ENCODE data around the gene LSR. TPM values are rescaled to one million over a fixed set of nuclear protein-coding genes. Genes with fewer than 3 reads are reported as not detected.

Gene LSR
- total and polyA plus RNA-seq, 2 of the 4 experiments (the other 2 are of a cell fraction), result 0.18 to 0.44 TPM

DNA sequence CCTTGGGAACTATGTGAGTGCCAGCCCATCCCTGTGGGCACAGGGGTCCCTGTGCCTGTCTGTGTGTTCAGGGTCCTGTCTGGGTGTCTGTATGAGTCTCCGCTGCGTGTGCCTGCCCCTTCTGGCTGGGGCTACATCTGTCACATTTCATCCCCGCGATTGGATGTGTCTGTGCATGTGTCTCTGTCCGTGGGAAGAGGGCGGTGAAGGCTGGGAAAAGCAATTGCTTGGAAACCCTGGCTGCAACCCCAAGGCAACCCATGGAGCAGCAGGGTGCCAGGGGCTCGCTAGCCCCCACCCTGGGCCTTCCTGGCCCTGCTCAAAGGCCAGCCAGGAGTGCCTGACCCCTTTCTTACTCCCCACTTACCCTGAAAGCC lies 44.5 kb downstream of the LSR start:
- Histone ChIP-seq H3K4me2 (ENCODE audit: low read depth, low read length) (no peak overlapping the region), H4K91ac (ENCODE audit: insufficient read depth, low read depth, low read length) (no peak overlapping the region), H3K9ac (ENCODE audit: low read depth, low read length) (no peak overlapping the region), H2AFZ (replicated peaks; ENCODE audit: low read length, poor library complexity) (no peak overlapping the region), H4K20me1 (ENCODE audit: insufficient read depth, low read length) (no peaks in the 10 kb centered on the region), H4K8ac (ENCODE audit: low read depth in 2 of 2, low read length in 2 of 2) (no peak overlapping the region), H3K9me1 (ENCODE audit: insufficient read depth, low read length) (peaks cover 11% of the 10 kb centered on the region), H2BK5ac (ENCODE audit: low read depth, low read length, poor library complexity, severe bottlenecking) (no peak overlapping the region), H2AK5ac (ENCODE audit: low read depth, low read length) (no peak overlapping the region), H3K9me3 (ENCODE audit: control insufficient read depth, insufficient read depth, low read length) (no peaks in the 10 kb centered on the region), H2AK9ac (replicated peaks; ENCODE audit: low read depth, low read length, poor library complexity) (no peak overlapping the region), H2BK15ac (ENCODE audit: low read depth, low read length) (no peak overlapping the region), H3K4me1 (ENCODE audit: control insufficient read depth, insufficient read depth, low read length) (no peaks in the 10 kb centered on the region), H4K5ac (ENCODE audit: low read depth, low read length) (no peak overlapping the region), H3K56ac (ENCODE audit: extremely low read depth, insufficient read depth, low read length) (no peak overlapping the region), H2BK20ac (ENCODE audit: low read depth, low read length) (no peak overlapping the region), H3K36me3 (ENCODE audit: control insufficient read depth, insufficient read depth, low read length) (no peaks in the 10 kb centered on the region), H3K14ac (replicated peaks; ENCODE audit: low read depth, low read length) (no peak overlapping the region), H2BK120ac (ENCODE audit: low read depth, low read length) (no peak overlapping the region), H3K4ac (ENCODE audit: low read depth, low read length) (no peak overlapping the region), H3K27me3 (ENCODE audit: control insufficient read depth, insufficient read depth, low read length) (peaks cover 22% of the 10 kb centered on the region), H3K23ac (ENCODE audit: low read depth, low read length) (no peak overlapping the region), H3K18ac (ENCODE audit: low read depth, low read length) (no peak overlapping the region), H3K4me3 (ENCODE audit: insufficient read depth, low read depth, low read length) (no peak overlapping the region), H3K27ac (ENCODE audit: insufficient read depth, low read length) (no peak overlapping the region), H3K79me1 (ENCODE audit: low read depth in 1 of 2, low read length in 2 of 2) (no peaks in the 10 kb centered on the region)
- in situ Hi-C loops (cut with MboI; ENCODE audit: low sequenced_read_pairs), result no loop called here
- TF ChIP-seq MAFK (IDR thresholded peaks at IDR 0.05; ENCODE audit: low read depth, low read length), result no peak
- no peak for TF ChIP-seq RCOR1 (IDR thresholded peaks at IDR 0.05; ENCODE audit: insufficient replicate concordance, low read length)
- no peak for TF ChIP-seq NFE2L2 (IDR thresholded peaks at IDR 0.05; ENCODE audit: low read depth, low read length)
- TF ChIP-seq FOS (IDR thresholded peaks at IDR 0.05; ENCODE audit: low read depth, low read length), result no peak
- no peak for TF ChIP-seq CEBPB (IDR thresholded peaks at IDR 0.05; ENCODE audit: low read depth, low read length)
- TF ChIP-seq, protein P1, sequence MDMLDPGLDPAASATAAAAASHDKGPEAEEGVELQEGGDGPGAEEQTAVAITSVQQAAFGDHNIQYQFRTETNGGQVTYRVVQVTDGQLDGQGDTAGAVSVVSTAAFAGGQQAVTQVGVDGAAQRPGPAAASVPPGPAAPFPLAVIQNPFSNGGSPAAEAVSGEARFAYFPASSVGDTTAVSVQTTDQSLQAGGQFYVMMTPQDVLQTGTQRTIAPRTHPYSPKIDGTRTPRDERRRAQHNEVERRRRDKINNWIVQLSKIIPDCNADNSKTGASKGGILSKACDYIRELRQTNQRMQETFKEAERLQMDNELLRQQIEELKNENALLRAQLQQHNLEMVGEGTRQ (IDR thresholded peaks at IDR 0.05; ENCODE audit: low read depth, low read length), result no peak
- TF ChIP-seq POLR2A (IDR thresholded peaks at IDR 0.05; ENCODE audit: low read depth, low read length), result no peak
- no peak for TF ChIP-seq ELK1 (IDR thresholded peaks at IDR 0.05; ENCODE audit: borderline replicate concordance, low read depth, low read length)
- TF ChIP-seq MXI1 (IDR thresholded peaks at IDR 0.05; ENCODE audit: borderline replicate concordance, low read depth, low read length), result no peak
- TF ChIP-seq RFX5 (IDR thresholded peaks at IDR 0.05; ENCODE audit: low read depth, low read length), result no peak
- TF ChIP-seq CHD1 (IDR thresholded peaks at IDR 0.05; ENCODE audit: low read depth, low read length), result no peak
- no peak for TF ChIP-seq MAZ (IDR thresholded peaks at IDR 0.05; ENCODE audit: borderline replicate concordance, low read depth, low read length)
- TF ChIP-seq RAD21 (IDR thresholded peaks at IDR 0.05; ENCODE audit: low read length), result no peak
- no peak for TF ChIP-seq BHLHE40 (IDR thresholded peaks at IDR 0.05; ENCODE audit: low read depth, low read length)
- TF ChIP-seq, protein P2, sequence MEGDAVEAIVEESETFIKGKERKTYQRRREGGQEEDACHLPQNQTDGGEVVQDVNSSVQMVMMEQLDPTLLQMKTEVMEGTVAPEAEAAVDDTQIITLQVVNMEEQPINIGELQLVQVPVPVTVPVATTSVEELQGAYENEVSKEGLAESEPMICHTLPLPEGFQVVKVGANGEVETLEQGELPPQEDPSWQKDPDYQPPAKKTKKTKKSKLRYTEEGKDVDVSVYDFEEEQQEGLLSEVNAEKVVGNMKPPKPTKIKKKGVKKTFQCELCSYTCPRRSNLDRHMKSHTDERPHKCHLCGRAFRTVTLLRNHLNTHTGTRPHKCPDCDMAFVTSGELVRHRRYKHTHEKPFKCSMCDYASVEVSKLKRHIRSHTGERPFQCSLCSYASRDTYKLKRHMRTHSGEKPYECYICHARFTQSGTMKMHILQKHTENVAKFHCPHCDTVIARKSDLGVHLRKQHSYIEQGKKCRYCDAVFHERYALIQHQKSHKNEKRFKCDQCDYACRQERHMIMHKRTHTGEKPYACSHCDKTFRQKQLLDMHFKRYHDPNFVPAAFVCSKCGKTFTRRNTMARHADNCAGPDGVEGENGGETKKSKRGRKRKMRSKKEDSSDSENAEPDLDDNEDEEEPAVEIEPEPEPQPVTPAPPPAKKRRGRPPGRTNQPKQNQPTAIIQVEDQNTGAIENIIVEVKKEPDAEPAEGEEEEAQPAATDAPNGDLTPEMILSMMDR (conservative IDR thresholded peaks at IDR 0.05; ENCODE audit: low read depth, low read length), result no peak
- TF ChIP-seq SMC3 (IDR thresholded peaks at IDR 0.05; ENCODE audit: low read depth, low read length), result no peak
- DNase-seq, result no peak
- ChIA-PET POLR2A (ENCODE audit: unreplicated experiment) (no interaction called here), CTCF (no interaction called here)
- intact Hi-C loops (cut with micrococcal nuclease), result no loop called here
- dilution Hi-C loops (cut with HindIII; ENCODE audit: low sequenced_read_pairs, unreplicated experiment), result no loop called here
- no TSS peak for BruUV-seq (replicated peaks)
- WGBS, 2 experiments (ENCODE audit: extremely low coverage in 2 of 2, insufficient read length in 1 of 2), result no CpG with 5 or more reads among the region's 7 CpGs
- ATAC-seq (ENCODE audit: low read depth), result no peak

All from IMR-90 (cell line).